ENCODE results near the gene STAU1. TPM values are rescaled to one million over a fixed set of nuclear protein-coding genes. Genes with fewer than 3 reads are reported as not detected.
"Not testable (repeated sequence)": the region's sequence is repeated elsewhere in the genome, so short reads cannot be mapped to it uniquely, and the experiment has no call there.

STAU1 gene
- total and polyA plus RNA-seq, 7 donors = 51.9 to 110 (median 82.8) TPM

DNA sequence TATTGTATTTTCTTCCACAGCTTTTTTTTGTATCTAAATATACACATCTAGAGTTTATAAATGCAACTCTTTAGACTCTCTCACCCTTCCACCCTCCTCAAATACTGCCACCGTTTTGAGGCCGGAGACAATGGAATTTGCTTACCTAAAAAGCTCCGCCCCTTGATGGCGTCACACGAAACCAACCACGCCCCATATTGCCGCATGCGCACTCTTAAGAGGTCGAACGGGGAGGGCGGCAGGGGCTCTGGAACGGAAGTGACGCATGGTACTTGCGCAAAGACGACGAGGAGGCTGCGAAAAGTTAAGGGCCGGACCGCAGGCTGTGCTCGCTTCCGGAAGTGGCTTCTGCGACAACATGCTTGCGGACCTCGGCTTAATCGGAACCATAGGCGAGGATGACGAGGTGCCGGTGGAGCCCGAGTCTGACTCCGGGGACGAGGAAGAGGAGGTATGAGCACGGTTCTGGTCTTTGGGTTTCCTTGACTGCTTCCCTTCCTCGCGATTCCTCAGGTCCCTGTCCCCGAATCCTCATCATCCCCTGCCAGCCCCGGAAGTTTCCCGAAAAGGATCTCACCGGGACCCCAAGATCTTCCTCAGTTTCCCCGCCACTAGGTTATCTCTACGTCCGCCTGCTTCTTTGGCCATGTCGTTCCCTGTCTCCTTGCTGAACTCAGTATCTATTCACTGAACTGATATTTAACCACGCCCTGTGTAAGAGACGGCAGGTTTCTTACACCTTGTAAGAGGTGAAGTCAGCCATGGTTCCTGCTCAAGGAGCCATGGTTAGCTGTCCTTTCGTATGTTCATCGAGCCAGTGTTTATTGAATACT, 31.2 kb upstream of the STAU1 start, which contains the start of gene DDX27:
DDX27 (plus strand) TSS at position 326 of the 833 bp plus-strand sequence; CDS start at position 359, 33 bp downstream.
- intact Hi-C loops (cut with DNase I) = loop anchor here (2.0 kb wide), 2 partner anchors 33 to 59 kb away; partner anchors contain the start of gene ZNFX1

DNA sequence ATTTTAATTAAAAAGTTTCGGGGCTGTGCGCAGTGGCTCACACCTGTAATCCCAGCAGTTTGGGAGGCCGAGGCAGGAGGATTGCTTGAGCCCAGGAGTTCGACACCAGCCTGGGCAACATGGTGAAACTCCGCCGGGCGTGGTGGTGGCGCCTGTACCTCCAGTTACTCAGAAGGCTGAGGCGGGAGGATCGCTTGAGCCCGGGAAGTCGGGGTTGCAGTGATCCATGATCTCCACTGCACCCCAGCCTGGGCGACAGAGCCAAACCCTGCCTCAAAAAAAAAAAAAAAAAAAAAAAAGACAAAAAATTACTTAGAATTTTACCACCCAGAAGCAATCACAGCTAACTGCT, 30.6 kb upstream of the STAU1 start:
- 57 to 60% methylated on average over 13 of the region's 13 CpGs for WGBS, 2 donors
- peak; percentile 76 for DNase-seq
- peak overlapping the region in 3 of 4 donors; percentile 68 to 80 (median 68) for H3K4me3 ChIP-seq
- H3K27me3 ChIP-seq, H3K9me3 ChIP-seq: not testable (repeated sequence)
- H3K27ac ChIP-seq = peak overlapping the region; percentile 81 to 91 (median 86)
- intact Hi-C loops (cut with DNase I) = loop anchor here (2.0 kb wide), 2 partner anchors 32 to 60 kb away; partner anchors contain the start of gene ZNFX1
- peaks cover 10 to 25% (median 19%) of the 10 kb centered on the region in 4 donors for H3K36me3 ChIP-seq
- peaks cover 0 to 14% (median 12%) of the 10 kb centered on the region in 4 donors for H3K4me1 ChIP-seq

More for the DNA sequence above, 31.2 kb upstream of the STAU1 start, which contains the start of gene DDX27:
- Histone ChIP-seq H3K4me3 (peak within 1 kb of the TSS; percentile 61 to 80 (median 68)), H3K9me3 (no peaks in the 10 kb centered on the region), H3K27ac (peak within 1 kb of the TSS; percentile 81 to 91 (median 86)), H3K4me1 (peaks cover 0 to 14% (median 12%) of the 10 kb centered on the region in 4 donors), H3K27me3 (no peaks in the 10 kb centered on the region), H3K36me3 (peaks cover 10 to 31% (median 24%) of the 10 kb centered on the region in 4 donors)
- TF ChIP-seq EP300 (IDR thresholded peaks at IDR 0.05) = peak in 2 of 4 donors; percentile 11 to 94
- TF ChIP-seq POLR2AphosphoS5 (IDR thresholded peaks at IDR 0.05) = peak; percentile 95 to 99 (median 96)
- TF ChIP-seq, protein P1, sequence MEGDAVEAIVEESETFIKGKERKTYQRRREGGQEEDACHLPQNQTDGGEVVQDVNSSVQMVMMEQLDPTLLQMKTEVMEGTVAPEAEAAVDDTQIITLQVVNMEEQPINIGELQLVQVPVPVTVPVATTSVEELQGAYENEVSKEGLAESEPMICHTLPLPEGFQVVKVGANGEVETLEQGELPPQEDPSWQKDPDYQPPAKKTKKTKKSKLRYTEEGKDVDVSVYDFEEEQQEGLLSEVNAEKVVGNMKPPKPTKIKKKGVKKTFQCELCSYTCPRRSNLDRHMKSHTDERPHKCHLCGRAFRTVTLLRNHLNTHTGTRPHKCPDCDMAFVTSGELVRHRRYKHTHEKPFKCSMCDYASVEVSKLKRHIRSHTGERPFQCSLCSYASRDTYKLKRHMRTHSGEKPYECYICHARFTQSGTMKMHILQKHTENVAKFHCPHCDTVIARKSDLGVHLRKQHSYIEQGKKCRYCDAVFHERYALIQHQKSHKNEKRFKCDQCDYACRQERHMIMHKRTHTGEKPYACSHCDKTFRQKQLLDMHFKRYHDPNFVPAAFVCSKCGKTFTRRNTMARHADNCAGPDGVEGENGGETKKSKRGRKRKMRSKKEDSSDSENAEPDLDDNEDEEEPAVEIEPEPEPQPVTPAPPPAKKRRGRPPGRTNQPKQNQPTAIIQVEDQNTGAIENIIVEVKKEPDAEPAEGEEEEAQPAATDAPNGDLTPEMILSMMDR (IDR thresholded peaks at IDR 0.05) = no peak
- TF ChIP-seq POLR2A (IDR thresholded peaks at IDR 0.05) = peak; percentile 78 to 79
- 0% methylated on average over 46 of the region's 46 CpGs for WGBS, 2 donors
- peak; percentile 99 for DNase-seq

DNA sequence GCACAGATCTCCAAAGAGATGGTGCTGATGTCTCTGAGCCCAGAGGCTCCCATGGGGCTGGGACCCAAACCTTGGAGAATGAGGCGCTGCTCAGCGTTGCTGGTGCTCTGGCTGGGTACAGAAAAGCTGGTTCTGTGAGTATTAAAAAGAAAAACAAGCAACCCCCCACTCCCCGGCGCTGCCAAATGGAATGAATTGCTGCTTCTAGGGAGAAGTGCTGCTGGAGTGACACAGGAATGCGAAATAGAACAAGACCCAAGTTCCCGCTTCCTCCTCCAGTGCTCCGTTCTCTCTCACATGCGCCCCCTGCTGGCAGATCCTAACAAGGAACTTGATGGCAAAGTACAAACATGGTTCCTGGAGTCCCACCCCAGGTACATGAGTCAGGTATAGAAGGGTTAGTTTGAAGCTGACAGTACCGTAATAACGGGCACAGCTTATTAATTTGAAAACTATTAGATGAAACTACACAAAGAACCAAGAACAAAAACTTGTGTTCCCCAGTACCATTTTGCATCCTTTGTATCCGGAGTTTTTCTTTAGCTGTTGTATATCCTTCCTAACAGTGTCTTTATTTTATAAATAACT, 29.0 kb upstream of the STAU1 start:
- DNase-seq = peak; percentile 96
- no peak overlapping the region for H3K4me3 ChIP-seq
- WGBS, 2 donors = 16 to 20% methylated on average over 11 of the region's 11 CpGs
- no peaks in the 10 kb centered on the region for H3K9me3 ChIP-seq
- no peaks in the 10 kb centered on the region for H3K27me3 ChIP-seq
- TF ChIP-seq, protein P1 (IDR thresholded peaks at IDR 0.05) = peak; percentile 80 to 92 (median 86)
- no peak for TF ChIP-seq EP300 (IDR thresholded peaks at IDR 0.05)
- peak in 2 of 4 donors; percentile 8 to 21 for TF ChIP-seq POLR2AphosphoS5 (IDR thresholded peaks at IDR 0.05)
- intact Hi-C loops (cut with DNase I) = loop anchor here (1.0 kb wide), 1 partner anchor 84 kb away; no protein-coding TSS in a partner anchor
- peaks cover 0 to 14% (median 12%) of the 10 kb centered on the region in 4 donors for H3K4me1 ChIP-seq
- peak overlapping the region in 2 of 4 donors; percentile 9 to 26 for H3K27ac ChIP-seq
- H3K36me3 ChIP-seq = peaks cover 0 to 10% (median 4%) of the 10 kb centered on the region in 4 donors

DNA sequence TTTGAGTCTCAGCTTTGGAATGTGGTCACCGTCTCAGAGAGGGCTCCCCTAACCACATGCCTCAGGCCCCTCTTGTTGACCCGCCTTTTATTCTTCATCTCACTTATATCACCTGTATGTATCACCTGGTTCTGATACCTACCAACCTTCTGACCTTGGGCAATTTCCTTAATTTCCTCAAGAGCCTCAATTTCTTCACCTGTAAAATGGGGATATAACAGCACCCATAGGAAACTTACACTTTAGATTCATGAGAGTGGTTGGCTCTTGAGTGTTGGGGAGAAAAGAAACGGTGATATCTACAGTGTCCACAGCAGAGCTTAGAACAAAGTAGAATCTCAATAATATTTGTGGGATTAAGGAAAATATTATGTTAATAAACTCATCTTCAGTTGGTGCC, 27.1 kb upstream of the STAU1 start:
- no peaks in the 10 kb centered on the region for H3K36me3 ChIP-seq
- H3K4me1 ChIP-seq = peaks cover 0 to 11% (median 7%) of the 10 kb centered on the region in 4 donors
- H3K9me3 ChIP-seq = peaks cover 0 to 3% (median 0%) of the 10 kb centered on the region in 4 donors
- DNase-seq = no peak
- no peaks in the 10 kb centered on the region for H3K27me3 ChIP-seq
- no peak overlapping the region for H3K4me3 ChIP-seq
- 87 to 92% methylated on average over 3 of the region's 3 CpGs for WGBS, 2 donors
- H3K27ac ChIP-seq = no peak overlapping the region
- TF ChIP-seq POLR2A (IDR thresholded peaks at IDR 0.05) = no peak
- TF ChIP-seq, protein P1 (IDR thresholded peaks at IDR 0.05) = no peak
- TF ChIP-seq POLR2AphosphoS5 (IDR thresholded peaks at IDR 0.05) = no peak
- no peak for TF ChIP-seq EP300 (IDR thresholded peaks at IDR 0.05)
- intact Hi-C loops (cut with DNase I) = no loop called here

DNA sequence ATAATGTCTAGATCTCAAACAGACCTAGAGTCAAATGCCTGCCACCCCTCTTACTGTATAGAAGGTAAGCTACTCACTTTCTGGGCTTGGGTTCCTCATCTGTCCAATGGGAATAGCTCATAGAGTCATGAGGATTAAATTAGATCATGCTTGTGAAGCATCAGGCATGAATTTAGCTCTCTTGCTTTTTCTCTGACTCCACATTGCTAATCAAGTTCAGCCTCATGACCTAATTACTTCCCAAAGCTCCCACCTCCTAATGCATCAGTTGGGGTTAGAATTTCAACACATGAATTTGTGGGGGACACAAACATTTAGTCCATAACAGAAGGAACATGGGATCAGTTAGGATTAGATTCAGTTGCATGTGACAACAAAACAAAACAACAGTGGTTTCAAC, 26.4 kb upstream of the STAU1 start:
- Histone ChIP-seq H3K4me3 (no peak overlapping the region), H3K27ac (no peak overlapping the region), H3K36me3 (no peaks in the 10 kb centered on the region), H3K27me3 (no peaks in the 10 kb centered on the region), H3K9me3 (peaks cover 0 to 9% (median 0%) of the 10 kb centered on the region in 4 donors), H3K4me1 (peaks cover 0 to 4% (median 2%) of the 10 kb centered on the region in 4 donors)
- intact Hi-C loops (cut with DNase I) = no loop called here
- DNase-seq = no peak
- TF ChIP-seq POLR2AphosphoS5 (IDR thresholded peaks at IDR 0.05) (no peak), EP300 (IDR thresholded peaks at IDR 0.05) (no peak), POLR2A (IDR thresholded peaks at IDR 0.05) (no peak)
- TF ChIP-seq, protein P1 (IDR thresholded peaks at IDR 0.05) = no peak

Measured in sigmoid colon (tissue), 7 donors.